Mucosa of gallbladder (tissue), 1 donor: ENCODE results near the gene SBSN. TPM values are rescaled to one million over a fixed set of nuclear protein-coding genes. Genes with fewer than 3 reads are reported as not detected.

ENCODE experiments used
- DNase-seq: peaks from one replicate; pipeline ENCODE4 v3.0.0-alpha.2; 2020; ENCODE audit warnings: low spot score
- total RNA-seq: library from RNA; stranded (reverse); gene quantifications from one replicate; pipeline ENCODE4 v1.2.1, GENCODE V29; 2021
- donor health status: DM: no; HTN: no; CAD: no.

SBSN gene
- total RNA-seq, 1 donor from 2014 or later = not detected

GRCh38 chr19:35533201-35533821 lies 5.2 kb upstream of the SBSN start, which contains the start of gene GAPDHS:
Gene GAPDHS (plus strand): TSS chr19:35533456. CDS start chr19:35533528, 72 bp downstream.
- DNase-seq = no peak

DNA sequence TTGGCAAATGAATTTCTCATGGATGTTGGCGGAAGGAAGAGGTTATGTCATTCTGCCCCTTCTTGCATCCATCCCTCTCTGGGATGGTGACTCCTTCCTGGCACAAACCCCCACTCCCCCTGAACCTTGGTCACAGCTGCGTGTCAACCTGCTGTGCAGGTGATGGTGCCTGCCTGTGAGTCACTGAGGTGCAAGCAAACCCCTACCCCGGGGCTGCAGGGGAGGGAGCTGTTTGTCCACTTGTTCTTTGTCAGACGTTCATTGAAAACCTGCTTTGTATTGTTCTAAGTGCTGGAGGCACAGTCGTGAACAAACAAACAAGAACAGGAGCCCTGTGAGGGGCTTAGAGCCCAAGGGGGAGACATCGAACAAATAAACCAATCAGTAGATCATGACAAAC lies 3.2 kb upstream of the SBSN start:
- no peak for DNase-seq

DNA sequence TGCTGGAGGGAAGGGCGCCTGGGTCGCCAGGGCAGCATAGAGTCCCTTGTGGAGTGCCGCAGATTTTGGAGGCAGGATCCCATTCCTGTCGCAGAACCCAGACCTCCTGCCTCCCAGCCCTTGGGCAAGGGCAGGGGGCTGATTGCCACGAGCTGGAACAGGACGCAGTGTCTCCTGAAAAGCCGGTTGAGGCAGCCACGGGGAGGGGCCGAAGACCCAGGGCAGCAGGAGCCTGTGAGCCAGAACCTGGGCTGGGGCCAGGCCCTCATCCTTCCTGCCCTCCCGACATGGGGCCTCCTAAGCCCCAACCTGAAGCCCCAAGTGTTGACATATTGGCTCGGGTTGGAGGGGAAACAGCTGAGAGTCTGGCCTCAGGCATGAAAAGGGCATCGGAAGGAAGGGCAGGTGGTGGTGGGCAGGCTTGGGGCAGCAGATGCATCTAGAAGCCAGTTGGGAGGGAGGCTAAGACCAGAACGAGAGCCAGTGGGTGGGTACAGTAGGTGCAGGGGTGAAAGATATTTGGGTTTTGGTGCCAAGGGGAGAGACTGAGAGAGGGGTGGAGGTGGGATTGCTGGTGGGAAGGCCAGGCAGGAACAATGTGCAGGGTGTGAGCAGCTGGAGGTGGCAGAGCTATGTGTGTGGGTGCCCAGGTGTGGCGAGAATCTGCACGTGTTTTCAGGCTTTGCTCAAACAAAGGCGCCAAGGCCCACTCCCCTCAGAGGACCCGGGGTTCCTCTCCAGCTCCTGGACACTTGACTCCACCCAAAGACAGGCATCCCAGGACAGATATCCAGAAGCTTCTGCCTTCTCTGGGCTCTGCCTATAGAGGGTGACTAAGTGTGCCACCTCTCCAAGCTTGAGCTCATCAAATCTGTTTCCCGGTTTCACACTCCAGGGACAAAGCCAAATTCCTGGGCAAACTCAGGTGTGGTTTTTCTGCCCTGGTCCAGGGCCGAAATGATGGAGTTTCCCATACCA lies 1.4 kb upstream of the SBSN start:
- no peak for DNase-seq

- no peak for DNase-seq
Observed at GRCh38 chr19:35525873-35526272, 2.2 kb downstream of the SBSN start.

GRCh38 chr19:35524181-35524837 lies 3.8 kb downstream of the SBSN start:
- DNase-seq = no peak

DNA sequence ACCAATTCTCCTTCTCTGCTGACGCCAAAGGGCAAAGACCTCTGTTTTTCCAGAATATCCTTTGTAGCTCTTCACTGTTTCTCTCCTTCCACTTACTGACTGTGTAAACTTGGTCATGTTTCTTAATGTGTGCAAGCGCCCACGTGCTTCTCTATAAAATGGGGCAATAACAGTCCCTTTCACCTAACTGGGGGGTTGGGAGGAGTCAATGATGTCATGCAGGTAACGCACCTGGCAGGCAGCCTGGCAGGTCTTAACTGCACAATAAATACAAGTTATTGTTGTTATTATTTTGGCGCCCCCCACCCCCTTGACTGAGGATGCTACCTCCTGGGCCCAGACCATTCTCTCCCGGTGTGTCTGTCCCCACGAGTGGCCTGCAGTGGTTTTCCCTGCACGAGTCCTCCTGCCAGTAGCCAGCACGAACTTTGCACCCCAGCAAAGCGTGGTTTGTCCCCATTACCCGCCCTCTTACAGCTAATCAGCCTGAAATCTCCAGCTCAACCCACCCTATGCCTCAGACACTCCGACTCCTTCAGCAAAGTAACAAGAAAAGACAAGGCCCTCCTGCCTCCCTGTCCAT lies 5.3 kb downstream of the SBSN start:
- no peak for DNase-seq

DNA sequence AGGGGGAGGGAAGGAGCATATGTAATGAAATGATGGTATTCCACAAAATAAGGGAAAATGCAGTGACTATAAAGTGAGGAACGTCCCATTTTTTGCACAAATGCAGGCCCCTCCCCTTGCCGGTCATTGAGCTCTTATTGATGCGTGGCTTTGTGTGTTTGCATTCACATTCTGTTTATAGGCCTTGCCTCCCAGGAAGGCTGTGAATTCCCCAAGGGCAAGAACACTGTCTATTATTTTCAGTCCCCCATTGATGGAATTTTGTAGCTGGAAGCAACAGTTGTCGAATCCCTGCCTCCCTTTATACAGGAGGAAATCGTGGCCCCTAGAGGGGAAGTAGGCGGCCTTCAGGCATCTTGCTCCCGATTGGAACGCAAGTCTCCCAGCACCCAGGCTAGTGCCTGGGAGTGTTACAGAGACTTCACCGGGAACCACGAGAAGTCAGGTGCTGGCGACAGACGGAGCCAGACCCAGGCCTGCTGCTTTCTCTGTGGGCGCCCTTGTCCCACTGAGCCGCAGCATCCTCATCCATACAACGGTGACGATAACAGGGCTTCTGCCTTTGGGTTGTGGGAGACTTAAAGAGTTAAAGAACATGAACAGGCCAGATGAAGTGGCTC lies 6.9 kb downstream of the SBSN start:
- DNase-seq = no peak

- no peak for DNase-seq
Observed at GRCh38 chr19:35519291-35519690, 8.8 kb downstream of the SBSN start.

DNA sequence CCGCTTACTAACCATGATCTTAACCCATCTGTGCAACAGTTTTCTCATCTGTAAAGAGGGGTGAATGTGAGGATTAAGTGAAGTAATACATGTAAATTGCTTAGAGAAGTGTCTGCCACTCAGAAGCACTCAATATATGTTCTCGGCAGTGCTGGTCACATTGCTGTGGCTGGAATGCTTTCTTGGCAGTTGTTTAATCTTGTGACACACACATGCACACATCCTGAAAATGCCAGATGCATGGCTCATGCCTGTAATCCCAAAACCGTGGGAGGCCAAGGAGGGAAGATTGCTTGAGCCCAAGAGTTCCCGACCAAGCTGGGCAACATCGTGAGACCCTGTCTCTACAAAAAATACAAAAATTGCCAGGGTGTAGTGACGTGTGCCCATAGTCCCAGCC lies 9.8 kb downstream of the SBSN start:
- no peak for DNase-seq

DNA sequence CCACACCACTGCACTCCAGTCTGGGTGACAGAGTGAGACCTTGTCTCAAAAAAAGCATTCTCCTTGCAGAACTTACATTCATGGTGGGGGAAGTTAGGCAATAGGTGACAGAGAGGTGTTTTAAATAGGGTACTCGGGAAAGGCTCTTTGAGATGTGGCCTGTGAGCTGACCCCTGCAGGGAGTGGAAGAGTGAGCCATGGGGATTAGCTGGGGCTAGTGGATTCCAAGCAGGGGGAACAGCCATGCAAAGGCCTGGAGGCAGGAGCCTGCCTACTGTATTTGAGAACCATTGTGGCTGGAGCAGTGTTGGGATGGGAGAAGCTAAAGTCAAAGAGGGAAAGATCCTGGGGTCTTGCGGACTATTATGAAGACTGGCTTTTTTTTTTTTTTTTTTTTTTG lies 10.8 kb downstream of the SBSN start:
- no peak for DNase-seq

DNA sequence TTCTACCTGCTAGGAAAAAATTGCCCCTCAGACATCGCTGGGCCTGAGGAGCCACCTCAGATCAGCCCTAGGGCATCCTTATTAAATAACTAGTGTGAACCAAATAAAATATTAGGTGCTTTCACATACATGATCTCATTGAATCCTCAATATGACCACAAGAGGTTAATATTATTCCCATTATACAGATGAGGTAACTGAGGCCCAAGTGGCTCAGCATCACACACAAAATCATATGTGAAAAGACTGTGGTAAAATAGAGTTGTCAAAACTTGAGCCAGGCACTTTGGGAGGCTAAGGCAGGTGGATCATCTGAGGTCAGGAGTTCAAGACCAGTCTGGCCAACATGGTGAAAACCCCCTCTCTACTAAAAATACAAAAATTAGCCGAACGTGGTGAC lies 11.8 kb downstream of the SBSN start:
- no peak for DNase-seq

- DNase-seq = no peak
Observed at GRCh38 chr19:35514282-35514809, 13.8 kb downstream of the SBSN start.

DNA sequence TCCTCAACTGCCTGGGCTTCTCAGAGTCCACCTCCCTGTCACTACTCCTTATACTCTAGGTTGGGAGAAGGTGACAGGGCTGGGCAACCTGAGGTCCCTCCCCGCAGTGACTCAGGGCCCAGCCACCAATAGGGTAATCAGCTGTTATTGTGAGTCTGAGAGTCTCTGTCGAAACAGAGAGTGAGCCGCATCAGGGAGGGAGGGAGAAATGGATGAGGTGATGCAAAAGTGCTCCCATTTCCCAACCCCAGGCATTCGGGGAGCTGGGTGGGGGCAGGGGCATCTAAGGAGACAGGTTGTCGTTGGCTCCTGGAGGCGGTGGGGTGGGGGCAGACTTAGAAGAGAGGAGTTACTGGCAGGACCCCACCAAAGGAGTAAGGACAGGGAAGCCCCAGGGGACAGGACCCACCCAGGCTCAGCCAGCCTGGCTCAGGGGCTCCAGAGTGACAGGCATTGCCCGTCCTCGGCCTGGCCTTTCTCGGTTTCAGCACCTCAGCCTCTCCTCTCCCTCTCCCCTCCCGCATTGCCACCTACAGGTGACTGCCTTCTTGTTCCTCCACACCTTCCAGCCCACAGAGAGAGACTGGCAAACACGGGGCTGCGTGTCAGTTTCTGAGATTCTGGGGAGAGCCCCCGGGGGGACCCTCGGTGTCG lies 14.4 kb downstream of the SBSN start, which contains the start of gene DMKN:
TSS of gene DMKN (minus strand) at position 22 of the 654 bp plus-strand sequence. CDS start 174 bp downstream, outside the sequence.
- DNase-seq = no peak

DNA sequence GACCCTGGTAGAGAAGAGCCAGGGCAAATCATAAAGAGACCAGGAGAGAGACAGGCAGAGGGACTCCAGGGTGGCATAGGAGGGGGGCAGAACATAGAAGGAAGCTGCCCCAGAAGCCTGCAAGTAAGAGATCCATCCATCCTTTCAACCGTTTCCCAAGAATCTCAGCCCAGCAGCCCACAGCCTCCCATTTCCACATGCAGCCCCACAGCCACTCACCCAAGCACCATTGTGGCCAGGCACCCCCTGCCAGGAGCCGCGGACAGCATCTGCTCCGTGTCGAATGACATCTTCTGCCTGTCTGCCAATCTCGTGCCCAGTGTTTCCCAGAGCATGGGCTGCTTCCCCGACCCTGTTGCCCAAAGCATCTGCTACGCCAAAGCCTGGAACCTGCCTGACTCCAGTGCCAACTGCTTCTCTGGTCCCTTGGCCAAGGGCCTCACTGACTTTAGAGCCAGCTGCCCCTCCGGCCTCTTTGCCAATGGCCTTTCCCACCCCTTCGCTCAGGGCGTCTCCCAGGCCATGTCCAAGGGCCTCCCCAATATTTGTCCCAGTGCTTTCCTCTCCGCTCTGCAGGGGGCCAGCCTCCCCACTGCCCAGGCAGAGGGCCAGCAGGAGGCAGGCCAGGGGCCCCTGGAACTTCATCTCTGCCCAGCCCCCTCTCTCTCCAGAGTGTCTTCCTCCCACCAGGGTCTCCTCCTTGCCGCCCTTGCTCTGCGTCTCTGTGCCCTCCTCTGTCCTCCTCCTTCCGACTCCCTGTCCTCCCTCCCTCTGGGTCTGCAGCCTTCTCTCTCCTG lies 15.1 kb downstream of the SBSN start:
- no peak for DNase-seq

- no peak for DNase-seq
Observed at GRCh38 chr19:35511337-35511736, 16.8 kb downstream of the SBSN start.

- no peak for DNase-seq
Observed at GRCh38 chr19:35510626-35510964, 17.5 kb downstream of the SBSN start.

DNA sequence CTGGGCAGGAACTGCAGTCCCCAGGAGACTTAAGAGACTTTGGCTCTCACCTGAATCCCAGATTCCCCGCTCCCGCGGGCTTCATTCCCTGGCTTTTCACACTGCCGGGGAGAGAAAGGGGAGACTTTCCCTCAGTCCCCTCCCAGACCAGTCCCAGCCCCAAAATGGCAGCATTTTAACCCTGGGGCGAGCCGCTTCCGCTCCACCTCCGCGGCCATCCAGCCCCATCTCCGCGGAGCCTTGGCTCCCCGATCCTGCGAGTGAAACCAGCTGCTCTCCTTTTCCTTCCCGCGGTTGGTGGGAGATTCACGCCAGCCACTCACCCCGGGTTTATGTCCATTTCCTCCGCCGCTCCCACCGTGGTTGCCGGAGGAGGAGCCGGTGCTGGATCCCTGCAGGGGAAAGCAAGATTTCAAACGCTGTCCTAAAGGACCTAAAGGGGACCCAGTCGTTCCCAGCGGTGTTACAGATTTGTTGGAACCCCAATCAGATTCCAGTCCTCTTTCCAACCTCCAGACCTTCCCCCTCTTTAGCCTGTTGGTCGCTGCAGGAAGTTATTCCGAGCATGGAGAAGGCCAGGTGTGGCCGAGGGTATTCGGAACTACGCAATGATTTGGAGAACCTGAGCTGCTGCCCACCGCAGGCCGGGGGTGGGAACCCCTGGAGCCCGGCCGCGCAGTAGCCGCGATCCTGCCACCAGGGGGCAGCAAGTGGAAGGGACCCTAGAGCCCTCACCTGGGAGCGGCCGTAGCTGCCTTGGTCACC lies 18.1 kb downstream of the SBSN start:
- DNase-seq = peak; percentile 67

GRCh38 chr19:35509018-35509652 lies 19.0 kb downstream of the SBSN start:
- peak; percentile 26 for DNase-seq

GRCh38 chr19:35508129-35508528 lies 20.0 kb downstream of the SBSN start:
- no peak for DNase-seq
